HL-60/S4 treated with retinoic acid at 250 ng/mL for 4 days and 3 days (cell line): ENCODE measurements around the gene VPS29.

Experiments
- in situ Hi-C: fragments of 300-500 bp; cut with MboI; formaldehyde crosslinking; loops from 2 replicates; pipeline ENCODE4 v1.7.0; 2022; ENCODE audit warnings: low sequenced_read_pairs

The VPS29 gene

DNA sequence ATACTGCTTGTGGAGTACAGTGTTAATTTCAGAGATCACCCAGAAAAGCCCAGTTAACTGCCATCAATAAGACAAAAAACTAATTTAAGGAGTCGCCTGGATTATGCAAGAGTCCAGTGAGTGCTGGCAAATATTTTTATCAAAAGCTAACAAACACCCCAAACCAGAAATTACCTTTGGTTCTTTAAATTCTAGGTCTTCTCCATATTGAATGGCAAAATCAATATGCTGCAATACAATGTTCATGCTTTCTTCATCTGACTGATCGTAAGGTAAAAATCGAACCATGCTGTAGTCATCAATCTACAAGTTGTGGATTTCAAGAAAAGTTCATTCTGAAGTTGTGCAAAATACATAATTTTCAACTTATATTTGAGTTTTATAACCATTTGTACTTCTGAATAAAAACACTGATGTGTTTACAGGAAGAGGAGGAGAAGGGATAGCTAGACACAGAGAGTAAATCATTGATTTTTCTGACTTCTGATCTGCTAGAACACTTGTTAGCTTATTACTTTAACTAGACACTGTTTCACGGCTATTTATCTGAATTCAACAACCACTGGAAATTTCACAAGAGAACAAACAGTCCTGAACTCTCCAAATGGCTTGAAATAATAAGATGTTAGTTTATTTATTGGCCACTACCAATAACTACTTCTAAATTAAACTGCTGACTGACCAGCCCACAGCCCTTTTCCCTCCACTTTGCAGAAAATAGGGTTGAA, 48.2 kb downstream of the VPS29 start:
- in situ Hi-C loops: loop anchor here (10.0 kb wide), 2 partner anchors 51 to 241 kb away; partner anchors contain the start of genes RAD9B and VPS29

DNA sequence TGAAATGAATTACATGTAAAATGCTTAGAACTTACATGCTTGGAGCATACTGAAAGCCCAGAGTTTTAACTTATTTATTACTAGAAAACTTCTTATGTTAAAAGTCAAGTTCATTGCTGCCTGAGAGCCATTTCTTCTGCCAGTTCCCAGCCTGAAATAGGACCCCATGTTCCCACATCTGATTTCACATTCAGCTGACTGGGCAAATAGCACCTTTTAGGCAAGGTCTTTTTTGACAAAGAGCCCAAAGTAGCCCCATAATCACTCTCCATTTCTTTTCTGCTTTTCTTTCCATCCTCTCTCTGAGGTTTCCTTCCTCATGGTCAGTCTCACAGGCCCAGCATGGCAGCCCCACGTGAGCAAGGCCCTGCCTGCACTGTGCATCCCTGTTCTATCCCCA, 50.6 kb downstream of the VPS29 start:
- in situ Hi-C loops: loop anchor here (10.0 kb wide), 2 partner anchors 54 to 244 kb away; partner anchors contain the start of genes RAD9B and VPS29

DNA sequence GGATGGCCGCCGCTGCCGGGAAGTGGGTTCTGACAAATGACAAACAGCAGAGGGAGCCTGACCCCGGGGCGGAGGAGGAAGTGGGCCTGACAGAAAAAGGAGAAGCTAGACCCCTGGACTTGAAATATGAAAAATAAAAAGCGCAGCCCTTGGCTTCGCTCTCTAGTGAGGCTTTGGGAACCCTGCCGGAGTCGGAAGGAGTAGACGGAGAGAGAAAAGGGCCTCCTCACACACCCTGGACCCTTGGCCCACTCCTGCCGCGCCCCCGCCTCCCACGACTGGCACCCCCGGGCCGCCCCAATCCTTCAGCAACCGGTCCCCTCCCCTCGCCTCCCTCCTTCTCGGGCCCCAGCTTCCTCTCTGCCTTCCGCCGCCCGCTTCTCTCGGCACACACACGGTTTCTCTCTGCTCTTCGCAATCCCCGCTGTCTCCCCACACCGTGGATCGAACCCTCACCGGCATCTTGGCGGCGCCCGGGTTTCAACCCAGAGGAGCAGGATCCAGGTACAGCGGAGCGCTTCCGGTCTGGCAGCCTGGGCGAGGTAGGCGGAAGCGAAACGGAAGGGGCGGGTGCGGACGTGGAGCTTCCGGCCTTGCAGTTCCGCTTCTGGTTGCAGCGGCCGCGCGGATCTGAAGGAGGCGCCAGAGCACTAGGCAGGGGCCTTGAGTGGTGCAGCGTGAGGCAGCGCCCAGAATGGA, 52.0 kb downstream of the VPS29 start, which contains the start of gene ARPC3:
Gene ARPC3 (minus strand): TSS at position 539 of the 699 bp plus-strand sequence. CDS start 77 bp downstream, at position 462.
- in situ Hi-C loops: loop anchor here (10.0 kb wide), 2 partner anchors 55 to 245 kb away; partner anchors contain the start of genes RAD9B and VPS29

DNA sequence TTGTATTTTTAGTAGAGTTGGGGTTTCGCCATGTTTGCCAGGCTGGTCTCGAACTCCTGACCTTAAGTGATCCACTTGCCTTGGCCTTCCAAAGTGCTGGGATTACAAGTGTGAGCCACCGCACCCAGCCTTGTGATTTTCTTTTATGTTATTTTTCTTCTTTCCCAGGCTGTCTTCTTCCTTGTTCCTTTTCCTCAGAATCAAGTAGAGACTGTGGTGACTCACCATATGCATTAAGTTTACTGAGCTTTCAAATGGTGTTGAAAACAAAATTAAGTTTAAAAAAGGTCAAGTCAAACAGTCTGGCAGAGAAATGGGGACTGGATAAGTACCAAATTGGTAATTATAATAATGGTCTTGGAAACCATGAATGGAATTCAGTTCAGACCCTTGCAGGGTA, 57.5 kb downstream of the VPS29 start:
- in situ Hi-C loops: no loop called here
